K562 (cell line): ENCODE measurements around the gene EFCAB9. TPM values are rescaled to one million over a fixed set of nuclear protein-coding genes. Genes with fewer than 3 reads are reported as not detected.

Source experiments
- ATAC-seq: fragments of 200-7000 bp; cut with Tn5 transposase; 3 replicates; pipeline ENCODE4 v1.9.1; 2020; ENCODE audit warnings: moderate library complexity
- BruUV-seq: library from RNA; stranded (reverse); fragments of 400-500 nt; replicated peaks from 2 replicates; lab custom pipeline; 2021; lab: Mats Ljungman, UMichigan
- CTCF ChIA-PET: fragments of 300-600 bp; formaldehyde crosslinking; extraction: SDS; loops from one replicate; lab custom pipeline; 2021; ENCODE audit warnings: low intra/inter-chr PET ratio; lab: Yijun Ruan, JAX
- POLR2A ChIA-PET: fragments of 300-600, 350-650 bp; sonication (Branson Sonifier 250); formaldehyde crosslinking; extraction: SDS; loops from one replicate; lab custom pipeline; 2021; ENCODE audit warnings: antibody characterized with exemption, inconsistent platforms; lab: Yijun Ruan, JAX
- DNase-seq, 4 experiments: peaks; one replicate each; pipeline versions ENCODE4 v3.0.0 to v3.0.0-alpha.2; 2011 to 2018; ENCODE audit warnings: low spot score in 3 of 4, mixed read lengths in 3 of 4; ENCODE audit errors: extremely low read depth in 1 of 4
- FAIRE-seq: peaks from 2 replicates; lab custom pipeline; 2011; peaks lifted over from hg19 to GRCh38; lab: Jason Lieb, UNC
- H2AFZ ChIP-seq: 2 replicates; pipeline ENCODE4 v1.6.0; 2011; ENCODE audit warnings: low read depth, low read length, control low read depth, inconsistent platforms
- H3K27ac ChIP-seq: fragments of 200-600 bp; 3 replicates; pipeline ENCODE4 v1.8.0; 2011; ENCODE audit warnings: low read depth, mild to moderate bottlenecking, control low read depth, inconsistent platforms, low read length, moderate library complexity, mixed read lengths; ENCODE audit errors: extremely low read depth
- H3K27me3 ChIP-seq, 2 experiments: fragments of 300-600 bp in 1 of 2; 2 replicates in 1 of 2; 3 replicates in 1 of 2; pipeline versions ENCODE4 v1.6.0 to v1.8.0; 2011; ENCODE audit warnings: inconsistent platforms in 2 of 2, low read length in 2 of 2, mild to moderate bottlenecking in 1 of 2, mixed read lengths in 1 of 2, moderate library complexity in 1 of 2; ENCODE audit not compliant: control insufficient read depth in 2 of 2, insufficient read depth in 2 of 2
- H3K36me3 ChIP-seq: fragments of 300-600 bp; 3 replicates; pipeline ENCODE4 v1.8.0; 2011; ENCODE audit warnings: mild to moderate bottlenecking, low read length, inconsistent platforms; ENCODE audit not compliant: control insufficient read depth, insufficient read depth
- H3K4me1 ChIP-seq, 2 experiments: fragments of 200-600 bp in 1 of 2; replicated peaks in 1 of 2; 2 replicates in 1 of 2; 3 replicates in 1 of 2; pipeline versions ENCODE4 v1.5.1 to v1.8.0; 2011; ENCODE audit warnings: inconsistent platforms in 2 of 2, low read length in 2 of 2, mild to moderate bottlenecking in 1 of 2, mixed read lengths in 1 of 2, moderate library complexity in 1 of 2; ENCODE audit not compliant: control insufficient read depth in 2 of 2, insufficient read depth in 2 of 2
- H3K4me2 ChIP-seq: 2 replicates; pipeline ENCODE4 v1.6.1; 2011; ENCODE audit warnings: low read length, control low read depth, inconsistent platforms, mixed read lengths; ENCODE audit not compliant: insufficient read depth
- H3K4me3 ChIP-seq: fragments of 200-600 bp; sonication (generic), shearing (Covaris generic); 2 replicates; pipeline ENCODE4 v1.5.1; 2016; ENCODE audit warnings: control low read depth, inconsistent platforms
- H3K79me2 ChIP-seq: fragments of 200-600 bp; 3 replicates; pipeline ENCODE4 v1.8.0; 2011; ENCODE audit warnings: low read length, inconsistent platforms; ENCODE audit not compliant: control insufficient read depth, insufficient read depth
- H3K9ac ChIP-seq, 2 experiments: 2 replicates each; pipeline versions ENCODE4 v1.6.0 to v1.6.1; 2011; ENCODE audit warnings: low read depth in 2 of 2, low read length in 2 of 2, control low read depth in 1 of 2, inconsistent platforms in 1 of 2, mild to moderate bottlenecking in 1 of 2, mixed read lengths in 1 of 2; ENCODE audit not compliant: insufficient read depth in 1 of 2
- H3K9me1 ChIP-seq: one replicate; pipeline ENCODE4 v1.6.0; 2011; ENCODE audit warnings: inconsistent platforms, mild to moderate bottlenecking, low read length, moderate library complexity; ENCODE audit not compliant: control insufficient read depth, insufficient read depth
- H3K9me3 ChIP-seq: replicated peaks from 2 replicates; pipeline ENCODE4 v1.5.1; 2011; ENCODE audit warnings: low read depth, low read length, inconsistent platforms; ENCODE audit not compliant: control insufficient read depth, insufficient read depth
- H4K20me1 ChIP-seq: replicated peaks from 2 replicates; pipeline ENCODE4 v1.6.1; 2011; ENCODE audit warnings: low read length, inconsistent platforms, mixed read lengths; ENCODE audit not compliant: control insufficient read depth, insufficient read depth
- WGBS: fragments of 100-300 bp; shearing (Covaris generic); methylation state at CpG from one replicate; pipeline ENCODE4 v1.1.6; 2016; ENCODE audit warnings: low coverage, mixed read lengths; ENCODE audit not compliant: insufficient coverage; ENCODE audit errors: missing lambda C conversion rate; 5-methylcytosine and 5-hydroxymethylcytosine counted together
- in situ Hi-C: fragments of 300-500 bp; cut with MboI; formaldehyde crosslinking; loops from 4 replicates; pipeline ENCODE4 v1.15.0; 2018; ENCODE audit warnings: inconsistent platforms, mixed read lengths
- intact Hi-C: fragments of 100-400 bp; cut with micrococcal nuclease; formaldehyde crosslinking; loops from 2 replicates; pipeline ENCODE4 v1.14.2; 2022
- polyA plus RNA-seq, 8 experiments: library from polyadenylated mRNA; depleted of rRNA in 4 of 8; stranded (reverse) in 5 of 8; unstranded in 3 of 8; fragments of >200 nt; fragmentation: Nextera tagmentation in 2 of 8; fragmentation: Illumina TruSeq in 1 of 8; extraction: Ambion mirVana in 2 of 8; extraction: Trizol in 1 of 8; gene quantifications; 2 replicates each; pipeline versions ENCODE4 v1.2.1 to v1.2.3, GENCODE V29; 2011 to 2014; ENCODE audit warnings: inconsistent platforms in 1 of 8, missing spikeins in 1 of 8
- total RNA-seq, 7 experiments: library from RNA; depleted of rRNA in 6 of 7; stranded (reverse); fragments of >200 nt in 6 of 7; fragmentation: Illumina TruSeq in 2 of 7; extraction: Trizol in 2 of 7; gene quantifications; 2 replicates each; pipeline versions ENCODE4 v1.2.1 to v1.2.3, GENCODE V29; 2011 to 2021; ENCODE audit warnings: low replicate concordance in 1 of 7
- TF ChIP-seq, protein P1 (sequence below): IDR thresholded peaks from 2 replicates; pipeline ENCODE4 v1.6.1; 2016; ENCODE audit warnings: missing genetic modification characterization, missing compliant biosample characterization
- TF ChIP-seq, protein P2 (sequence below): fragments of 250-450 bp; sonication (Bioruptor Pico); IDR thresholded peaks from 2 replicates; pipeline ENCODE4 v1.8.0; 2021; ENCODE audit warnings: moderate library complexity, mild to moderate bottlenecking, inconsistent platforms

The EFCAB9 gene
- total and polyA plus RNA-seq, 9 of the 15 experiments (the other 6 are each of a cell fraction or from before 2014, with no cell fraction given): not detected

DNA sequence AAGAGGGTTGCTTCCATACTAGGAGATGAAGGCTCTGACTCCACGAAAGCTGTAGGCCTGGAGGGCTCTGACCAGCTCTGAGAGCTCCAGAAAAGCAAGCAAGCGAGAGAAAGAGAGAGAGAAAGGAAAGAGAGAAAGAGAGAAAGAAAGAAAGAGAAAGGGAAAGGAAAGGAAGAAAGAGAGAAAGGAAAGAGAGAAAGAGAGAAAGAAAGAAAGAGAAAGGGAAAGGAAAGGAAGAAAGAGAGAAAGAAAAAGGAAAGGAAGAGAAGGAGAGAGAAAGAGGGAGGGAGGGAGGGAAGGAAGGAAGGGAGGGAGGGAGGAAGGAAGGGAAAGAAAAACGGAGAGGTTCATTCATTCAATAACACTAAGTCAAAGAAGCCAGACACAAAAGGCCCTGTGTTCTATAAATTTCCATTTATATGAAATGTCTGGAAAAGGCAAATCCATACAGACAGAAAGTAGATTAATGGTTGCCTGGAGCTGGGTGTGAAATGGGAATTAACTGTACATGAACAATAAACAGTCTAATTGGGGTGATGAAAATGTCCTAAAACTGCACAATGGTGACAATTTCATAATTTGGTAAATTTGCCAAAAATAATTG lies 4.2 kb upstream of the EFCAB9 start:
- ChIA-PET POLR2A (interaction anchor here (0.6 to 2.2 kb wide), 3 partner anchors 10 to 110 kb away, joined by 3 to 8 read pairs (median 3); no protein-coding TSS in a partner anchor), CTCF (interaction anchor here (0.9 to 2.4 kb wide), 2 partner anchors 83 kb away, joined by 3 to 26 read pairs; no protein-coding TSS in a partner anchor)
- Histone ChIP-seq H3K27me3 (no peaks in the 10 kb centered on the region), H2AFZ (no peak overlapping the region), H3K9me1 (no peaks in the 10 kb centered on the region), H3K9ac (no peak overlapping the region), H3K9me3 (no peaks in the 10 kb centered on the region), H3K79me2 (no peaks in the 10 kb centered on the region), H3K4me3 (no peak overlapping the region), H3K4me2 (no peak overlapping the region), H3K27ac (no peak overlapping the region), H3K4me1 (peaks cover 7 to 19% of the 10 kb centered on the region in 2 experiments; a peak in 3 of 5 replicates), H3K36me3 (no peaks in the 10 kb centered on the region), H4K20me1 (0 out of 2 replicates have a peak, but pooled peaks cover 3% of the 10 kb centered on the region)
- WGBS: 36% methylated on average over 2 of the region's 3 CpGs
- no peak for DNase-seq
- intact Hi-C loops: loop anchor here (2.0 to 5.0 kb wide), 3 partner anchors 47 to 132 kb away; no protein-coding TSS in a partner anchor
- TF ChIP-seq, protein P1, sequence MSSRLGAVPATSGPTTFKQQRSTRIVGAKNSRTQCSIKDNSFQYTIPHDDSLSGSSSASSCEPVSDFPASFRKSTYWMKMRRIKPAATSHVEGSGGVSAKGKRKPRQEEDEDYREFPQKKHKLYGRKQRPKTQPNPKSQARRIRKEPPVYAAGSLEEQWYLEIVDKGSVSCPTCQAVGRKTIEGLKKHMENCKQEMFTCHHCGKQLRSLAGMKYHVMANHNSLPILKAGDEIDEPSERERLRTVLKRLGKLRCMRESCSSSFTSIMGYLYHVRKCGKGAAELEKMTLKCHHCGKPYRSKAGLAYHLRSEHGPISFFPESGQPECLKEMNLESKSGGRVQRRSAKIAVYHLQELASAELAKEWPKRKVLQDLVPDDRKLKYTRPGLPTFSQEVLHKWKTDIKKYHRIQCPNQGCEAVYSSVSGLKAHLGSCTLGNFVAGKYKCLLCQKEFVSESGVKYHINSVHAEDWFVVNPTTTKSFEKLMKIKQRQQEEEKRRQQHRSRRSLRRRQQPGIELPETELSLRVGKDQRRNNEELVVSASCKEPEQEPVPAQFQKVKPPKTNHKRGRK (tag): peak; percentile 84
- TF ChIP-seq, protein P2, sequence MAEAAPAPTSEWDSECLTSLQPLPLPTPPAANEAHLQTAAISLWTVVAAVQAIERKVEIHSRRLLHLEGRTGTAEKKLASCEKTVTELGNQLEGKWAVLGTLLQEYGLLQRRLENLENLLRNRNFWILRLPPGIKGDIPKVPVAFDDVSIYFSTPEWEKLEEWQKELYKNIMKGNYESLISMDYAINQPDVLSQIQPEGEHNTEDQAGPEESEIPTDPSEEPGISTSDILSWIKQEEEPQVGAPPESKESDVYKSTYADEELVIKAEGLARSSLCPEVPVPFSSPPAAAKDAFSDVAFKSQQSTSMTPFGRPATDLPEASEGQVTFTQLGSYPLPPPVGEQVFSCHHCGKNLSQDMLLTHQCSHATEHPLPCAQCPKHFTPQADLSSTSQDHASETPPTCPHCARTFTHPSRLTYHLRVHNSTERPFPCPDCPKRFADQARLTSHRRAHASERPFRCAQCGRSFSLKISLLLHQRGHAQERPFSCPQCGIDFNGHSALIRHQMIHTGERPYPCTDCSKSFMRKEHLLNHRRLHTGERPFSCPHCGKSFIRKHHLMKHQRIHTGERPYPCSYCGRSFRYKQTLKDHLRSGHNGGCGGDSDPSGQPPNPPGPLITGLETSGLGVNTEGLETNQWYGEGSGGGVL (CRISPR knock-in tag): no peak
- BruUV-seq: no TSS peak
- in situ Hi-C loops: loop anchor here (5.0 kb wide), 1 partner anchor 77 kb away; no protein-coding TSS in a partner anchor
- ATAC-seq: no peak
- no peak for FAIRE-seq
